Measurements from ENCODE around the gene CHAC1.
"Not testable (repeated sequence)": the region's sequence is repeated elsewhere in the genome, so short reads cannot be mapped to it uniquely, and the experiment has no call there.

The CHAC1 gene

GRCh38 chr15:40958723-40959122, 5.5 kb downstream of the CHAC1 start:
- no peak for DNase-seq

GRCh38 chr15:40959331-40960141, 6.3 kb downstream of the CHAC1 start:
- DNase-seq, result no peak

- DNase-seq, result no peak
Measured at GRCh38 chr15:40960151-40960885, 7.0 kb downstream of the CHAC1 start.

- DNase-seq, result no peak
Measured at GRCh38 chr15:40960925-40961324, 7.7 kb downstream of the CHAC1 start.

GRCh38 chr15:40961740-40962139, 8.5 kb downstream of the CHAC1 start:
- not testable (repeated sequence) for DNase-seq

- DNase-seq, result not testable (repeated sequence)
Measured at GRCh38 chr15:40962317-40962716, 9.0 kb downstream of the CHAC1 start.

- no peak for DNase-seq
Measured at GRCh38 chr15:40963201-40963600, 9.9 kb downstream of the CHAC1 start.

- DNase-seq, result no peak
Measured at GRCh38 chr15:40964006-40964405, 10.7 kb downstream of the CHAC1 start.

GRCh38 chr15:40964634-40965033, 11.4 kb downstream of the CHAC1 start:
- DNase-seq, result no peak

- DNase-seq, result no peak
Measured at GRCh38 chr15:40968290-40969085, 15.2 kb downstream of the CHAC1 start.

GRCh38 chr15:40969363-40969762, 16.1 kb downstream of the CHAC1 start:
- DNase-seq, result no peak

- no peak for DNase-seq
Measured at GRCh38 chr15:40974879-40975278, 21.6 kb downstream of the CHAC1 start.

- DNase-seq, result no peak
Measured at GRCh38 chr15:40976819-40977218, 23.5 kb downstream of the CHAC1 start.

GRCh38 chr15:40978141-40978540, 24.9 kb downstream of the CHAC1 start:
- no peak for DNase-seq

GRCh38 chr15:40978562-40978961, 25.3 kb downstream of the CHAC1 start:
- no peak for DNase-seq

GRCh38 chr15:40981186-40981585, 27.9 kb downstream of the CHAC1 start:
- no peak for DNase-seq

- DNase-seq, result peak; percentile 46
Measured at GRCh38 chr15:40982855-40983254, 29.6 kb downstream of the CHAC1 start.

- no peak for DNase-seq
Measured at GRCh38 chr15:40984406-40984805, 31.1 kb downstream of the CHAC1 start.

GRCh38 chr15:40984964-40985363, 31.7 kb downstream of the CHAC1 start:
- DNase-seq, result no peak

GRCh38 chr15:40985541-40986330, 32.5 kb downstream of the CHAC1 start:
- DNase-seq, result no peak

GRCh38 chr15:40986820-40987219, 33.5 kb downstream of the CHAC1 start:
- DNase-seq, result no peak

GRCh38 chr15:40988156-40988555, 34.9 kb downstream of the CHAC1 start:
- DNase-seq, result no peak

- DNase-seq, result no peak
Measured at GRCh38 chr15:40990080-40990479, 36.8 kb downstream of the CHAC1 start.

All from NCI-H226 (cell line).